Vagina (tissue), 2 donors: ENCODE results near the gene PBX1. TPM values are rescaled to one million over a fixed set of nuclear protein-coding genes. Genes with fewer than 3 reads are reported as not detected.
A peak's percentile ranks its signal among the peaks of the same experiment; 100 is the strongest.

Experiments used
- DNase-seq, 2 donors: peaks; one replicate each; pipeline ENCODE4 v3.0.0-alpha.2; 2017; ENCODE audit errors: extremely low spot score in 2 of 2
- H3K27ac ChIP-seq: fragments of 200-600 bp; sonication (generic); one replicate; pipeline ENCODE4 v1.5.1; 2019
- H3K27me3 ChIP-seq: fragments of 200-600 bp; sonication (generic); one replicate; pipeline ENCODE4 v1.5.1; 2019
- H3K36me3 ChIP-seq, 2 donors: fragments of 200-600 bp; sonication (generic); one replicate each; pipeline ENCODE4 v1.5.1; 2017 to 2019
- H3K4me1 ChIP-seq: fragments of 200-600 bp; sonication (generic); one replicate; pipeline ENCODE4 v1.5.1; 2019
- H3K4me3 ChIP-seq, 2 donors: fragments of 200-600 bp; sonication (generic); 1 replicate in 1 of 2; 2 replicates in 1 of 2; pipeline ENCODE4 v1.5.1; 2016 to 2019
- H3K9me3 ChIP-seq: fragments of 200-600 bp; sonication (generic); one replicate; pipeline ENCODE4 v1.5.1; 2019
- POLR2A ChIP-seq, 2 donors: fragments of 450-650 bp; IDR thresholded peaks; one replicate each; pipeline ENCODE4 v1.6.1; 2017; ENCODE audit warnings: antibody characterized with exemption in 2 of 2, mild to moderate bottlenecking in 2 of 2, moderate library complexity in 2 of 2
- POLR2AphosphoS5 ChIP-seq, 2 donors: sonication (generic); formaldehyde crosslinking; IDR thresholded peaks; one replicate each; pipeline ENCODE4 v1.9.0; 2017; ENCODE audit warnings: antibody characterized with exemption in 2 of 2, mild to moderate bottlenecking in 2 of 2, low read depth in 1 of 2; ENCODE audit not compliant: insufficient read depth in 1 of 2
- intact Hi-C: fragments of 100-400 bp; cut with DNase I; formaldehyde crosslinking; loops from one replicate; pipeline ENCODE4 v1.15.1; 2023
- total RNA-seq: library from RNA; depleted of rRNA; stranded (reverse); fragments of >200 nt; gene quantifications from one replicate; pipeline ENCODE4 v1.2.3, GENCODE V29; 2016
- TF ChIP-seq, protein P1 (sequence below), 3 experiments: fragments of 450-650 bp in 2 of 3; fragments of 200-600 bp in 1 of 3; sonication (generic) in 1 of 3; IDR thresholded peaks; one replicate each; pipeline ENCODE4 v1.5.1; 2017 to 2019; ENCODE audit warnings: antibody characterized with exemption in 3 of 3, mild to moderate bottlenecking in 2 of 3, moderate library complexity in 2 of 3

The PBX1 gene
- total RNA-seq, 1 donor from 2014 or later = 69.0 TPM

DNA sequence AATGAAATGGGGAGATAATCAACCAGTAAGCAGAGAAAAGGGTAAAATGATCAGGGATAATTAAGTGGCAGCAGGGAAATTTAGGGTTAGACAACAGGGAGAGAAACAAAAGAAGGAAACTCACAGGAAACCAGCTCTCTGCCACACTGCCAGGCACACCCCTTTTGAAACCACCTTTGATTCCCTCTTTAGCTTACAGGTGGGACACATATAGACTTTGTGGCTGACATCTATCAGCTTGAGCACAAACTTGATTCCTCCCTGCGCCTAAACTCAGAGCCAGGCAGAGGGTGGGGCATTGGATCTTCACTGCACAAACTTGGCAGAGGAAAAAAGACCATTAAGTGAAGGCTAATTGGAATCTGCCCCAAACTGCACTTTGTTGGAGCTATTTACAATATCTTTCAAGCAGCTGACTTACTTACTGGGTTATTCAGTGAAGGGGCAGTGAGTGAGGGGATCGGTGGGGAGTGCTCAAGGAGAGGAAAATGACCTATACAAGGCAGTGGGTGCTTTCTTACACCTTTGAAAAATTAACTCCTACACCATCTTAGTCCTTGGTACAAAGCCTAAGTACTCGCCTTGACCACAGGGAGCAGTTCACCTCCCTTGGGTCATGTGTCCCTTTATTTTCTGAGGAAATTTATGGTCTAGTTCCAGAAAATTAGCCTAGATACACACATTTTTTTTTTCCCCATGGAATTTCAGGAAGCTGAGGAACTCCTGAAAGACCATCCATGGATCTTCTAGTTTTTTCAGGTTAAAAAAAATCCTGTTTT is 60.2 kb downstream of the PBX1 start:
- Histone ChIP-seq H3K9me3 (no peaks in the 10 kb centered on the region), H3K27me3 (no peaks in the 10 kb centered on the region), H3K27ac (peak overlapping the region; percentile 48), H3K36me3 (no peaks in the 10 kb centered on the region), H3K4me1 (peaks cover 95% of the 10 kb centered on the region), H3K4me3 (no peak overlapping the region)
- intact Hi-C loops = loop anchor here (10.0 kb wide), 2 partner anchors 54 to 1084 kb away; no protein-coding TSS in a partner anchor
- DNase-seq = no peak
- TF ChIP-seq POLR2A (IDR thresholded peaks at IDR 0.05) (no peak), POLR2AphosphoS5 (IDR thresholded peaks at IDR 0.05; ENCODE audit: insufficient read depth in 1 of 2, low read depth in 1 of 2) (peak in 1 of 2 donors; percentile 15)
- TF ChIP-seq, protein P1, sequence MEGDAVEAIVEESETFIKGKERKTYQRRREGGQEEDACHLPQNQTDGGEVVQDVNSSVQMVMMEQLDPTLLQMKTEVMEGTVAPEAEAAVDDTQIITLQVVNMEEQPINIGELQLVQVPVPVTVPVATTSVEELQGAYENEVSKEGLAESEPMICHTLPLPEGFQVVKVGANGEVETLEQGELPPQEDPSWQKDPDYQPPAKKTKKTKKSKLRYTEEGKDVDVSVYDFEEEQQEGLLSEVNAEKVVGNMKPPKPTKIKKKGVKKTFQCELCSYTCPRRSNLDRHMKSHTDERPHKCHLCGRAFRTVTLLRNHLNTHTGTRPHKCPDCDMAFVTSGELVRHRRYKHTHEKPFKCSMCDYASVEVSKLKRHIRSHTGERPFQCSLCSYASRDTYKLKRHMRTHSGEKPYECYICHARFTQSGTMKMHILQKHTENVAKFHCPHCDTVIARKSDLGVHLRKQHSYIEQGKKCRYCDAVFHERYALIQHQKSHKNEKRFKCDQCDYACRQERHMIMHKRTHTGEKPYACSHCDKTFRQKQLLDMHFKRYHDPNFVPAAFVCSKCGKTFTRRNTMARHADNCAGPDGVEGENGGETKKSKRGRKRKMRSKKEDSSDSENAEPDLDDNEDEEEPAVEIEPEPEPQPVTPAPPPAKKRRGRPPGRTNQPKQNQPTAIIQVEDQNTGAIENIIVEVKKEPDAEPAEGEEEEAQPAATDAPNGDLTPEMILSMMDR (IDR thresholded peaks at IDR 0.05) = no peak

DNA sequence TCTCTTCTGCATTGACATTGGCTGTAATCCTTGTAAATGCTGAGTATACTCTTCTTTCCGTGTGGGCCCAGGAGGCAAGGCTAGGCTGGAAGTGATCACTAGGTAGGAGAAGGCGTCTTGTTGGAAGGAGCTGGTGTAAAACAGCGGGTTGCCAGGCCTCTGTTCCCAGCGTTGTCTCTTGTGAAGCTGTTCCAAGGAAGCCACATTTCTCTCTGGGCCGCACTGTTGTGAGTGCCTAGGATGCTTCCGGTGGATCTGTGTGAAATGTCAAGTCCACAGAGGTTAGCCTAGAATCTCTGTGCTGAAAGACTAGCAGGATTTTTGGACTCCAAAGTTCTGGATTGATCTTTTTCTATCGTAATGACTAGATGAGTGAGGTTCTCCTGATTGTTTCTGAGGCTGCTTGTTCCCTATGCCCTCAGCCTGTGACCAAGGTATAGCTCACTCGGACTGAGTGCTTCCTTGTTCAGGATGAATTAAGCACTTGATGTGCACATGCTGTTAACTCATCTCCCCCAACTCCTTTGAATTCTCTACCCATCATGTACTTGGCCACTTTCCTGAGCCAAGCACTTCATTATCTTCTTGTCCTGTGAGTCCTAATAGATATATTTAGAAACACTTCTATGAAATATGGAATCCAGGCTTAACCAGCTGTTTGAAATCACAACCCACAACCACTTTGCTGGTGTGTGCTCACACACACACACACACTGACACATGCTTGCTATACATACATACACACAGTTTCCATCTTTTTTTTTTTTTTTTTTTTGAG is 63.3 kb downstream of the PBX1 start:
- H3K4me1 ChIP-seq = peaks cover 68% of the 10 kb centered on the region
- intact Hi-C loops = no loop called here
- H3K4me3 ChIP-seq = no peak overlapping the region
- peak overlapping the region; percentile 14 for H3K27ac ChIP-seq
- peaks cover 0 to 3% of the 10 kb centered on the region in 2 donors for H3K36me3 ChIP-seq
- no peaks in the 10 kb centered on the region for H3K9me3 ChIP-seq
- TF ChIP-seq POLR2AphosphoS5 (IDR thresholded peaks at IDR 0.05; ENCODE audit: insufficient read depth in 1 of 2, low read depth in 1 of 2) (no peak), POLR2A (IDR thresholded peaks at IDR 0.05) (no peak)
- TF ChIP-seq, protein P1 (IDR thresholded peaks at IDR 0.05) = no peak
- DNase-seq = no peak
- H3K27me3 ChIP-seq = no peaks in the 10 kb centered on the region

DNA sequence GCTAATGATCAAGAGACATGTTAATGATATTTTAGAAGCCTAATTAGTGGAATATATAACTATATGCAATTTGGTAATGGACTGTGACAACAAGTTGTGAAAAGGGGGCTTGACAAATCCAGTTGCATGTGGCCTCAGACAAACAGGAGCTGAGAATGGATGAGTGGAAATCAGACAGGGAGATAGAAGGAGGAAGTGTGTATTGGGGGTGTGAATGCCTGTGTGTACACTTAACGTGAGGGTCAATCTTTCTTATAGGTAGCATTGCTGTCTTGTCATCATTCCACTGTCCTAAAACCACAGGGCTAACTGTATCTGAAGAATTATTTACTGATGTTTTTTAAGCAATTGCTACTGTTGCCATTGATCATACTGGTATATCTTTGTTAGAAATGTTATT is 64.8 kb downstream of the PBX1 start:
- Histone ChIP-seq H3K27me3 (no peaks in the 10 kb centered on the region), H3K36me3 (peaks cover 0 to 3% of the 10 kb centered on the region in 2 donors), H3K27ac (no peak overlapping the region), H3K9me3 (no peaks in the 10 kb centered on the region), H3K4me3 (no peak overlapping the region), H3K4me1 (peaks cover 64% of the 10 kb centered on the region)
- no peak for DNase-seq
- intact Hi-C loops = no loop called here
- TF ChIP-seq POLR2A (IDR thresholded peaks at IDR 0.05) = no peak
- TF ChIP-seq, protein P1 (IDR thresholded peaks at IDR 0.05) = no peak
- no peak for TF ChIP-seq POLR2AphosphoS5 (IDR thresholded peaks at IDR 0.05; ENCODE audit: insufficient read depth in 1 of 2, low read depth in 1 of 2)

DNA sequence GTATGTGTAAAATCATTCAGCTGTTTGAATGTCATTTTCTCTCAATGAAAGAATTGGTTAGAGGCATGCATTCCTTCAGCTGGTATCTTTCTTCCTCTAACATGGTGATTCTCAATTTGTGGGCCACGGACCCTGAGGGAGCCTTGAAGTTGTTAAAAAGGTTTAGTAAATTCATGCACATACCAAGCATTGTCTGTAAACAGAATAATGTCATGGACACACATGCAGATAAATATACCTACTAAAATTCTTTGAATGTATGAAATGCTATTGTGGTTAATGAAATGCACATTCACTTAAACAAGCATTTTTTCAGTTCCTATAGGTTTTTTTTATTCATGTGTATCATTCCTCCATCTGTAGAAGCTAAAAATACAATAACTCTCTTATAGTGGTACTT is 65.4 kb downstream of the PBX1 start:
- TF ChIP-seq, protein P1 (IDR thresholded peaks at IDR 0.05) = no peak
- TF ChIP-seq POLR2AphosphoS5 (IDR thresholded peaks at IDR 0.05; ENCODE audit: insufficient read depth in 1 of 2, low read depth in 1 of 2) (no peak), POLR2A (IDR thresholded peaks at IDR 0.05) (no peak)
- Histone ChIP-seq H3K9me3 (no peaks in the 10 kb centered on the region), H3K36me3 (peaks cover 0 to 3% of the 10 kb centered on the region in 2 donors), H3K4me1 (peaks cover 64% of the 10 kb centered on the region), H3K4me3 (no peak overlapping the region), H3K27ac (no peak overlapping the region), H3K27me3 (no peaks in the 10 kb centered on the region)
- intact Hi-C loops = no loop called here
- DNase-seq = no peak
